Kidney capillary endothelial cell (primary cell): ENCODE measurements around the gene TM9SF3.
"Not testable (repeated sequence)": the region's sequence is repeated elsewhere in the genome, so short reads cannot be mapped to it uniquely, and the experiment has no call there.

Experiments used
- DNase-seq: peaks from one replicate; pipeline ENCODE4 v3.0.0-alpha.2; 2018; ENCODE audit warnings: low spot score

The TM9SF3 gene

GRCh38 chr10:96568402-96568801, 18.4 kb downstream of the TM9SF3 start:
- DNase-seq, result no peak

GRCh38 chr10:96565774-96566173, 21.0 kb downstream of the TM9SF3 start:
- DNase-seq, result no peak

GRCh38 chr10:96560966-96561887, 25.6 kb downstream of the TM9SF3 start:
- no peak for DNase-seq

- DNase-seq, result no peak
These were observed 26.3 kb downstream of the TM9SF3 start for GRCh38 chr10:96560489-96560888.

- DNase-seq, result no peak
These were observed 30.8 kb downstream of the TM9SF3 start for GRCh38 chr10:96556003-96556402.

- DNase-seq, result no peak
These were observed 31.5 kb downstream of the TM9SF3 start for GRCh38 chr10:96555330-96555729.

GRCh38 chr10:96548589-96548988, 38.2 kb downstream of the TM9SF3 start:
- DNase-seq, result no peak

GRCh38 chr10:96545558-96545957, 41.3 kb downstream of the TM9SF3 start:
- DNase-seq, result not testable (repeated sequence)

- DNase-seq, result no peak
These were observed 44.9 kb downstream of the TM9SF3 start for GRCh38 chr10:96541921-96542320.

GRCh38 chr10:96540240-96540639, 46.6 kb downstream of the TM9SF3 start:
- DNase-seq, result no peak

- no peak for DNase-seq
These were observed 48.1 kb downstream of the TM9SF3 start for GRCh38 chr10:96538683-96539082.

- no peak for DNase-seq
These were observed 50.7 kb downstream of the TM9SF3 start for GRCh38 chr10:96536129-96536528.

- DNase-seq, result no peak
These were observed 54.3 kb downstream of the TM9SF3 start for GRCh38 chr10:96532523-96532922.

- no peak for DNase-seq
These were observed 57.1 kb downstream of the TM9SF3 start for GRCh38 chr10:96529634-96530279.

GRCh38 chr10:96524741-96525140, 62.1 kb downstream of the TM9SF3 start:
- DNase-seq, result no peak

- no peak for DNase-seq
These were observed 69.5 kb downstream of the TM9SF3 start for GRCh38 chr10:96517284-96517683.

- no peak for DNase-seq
These were observed 70.5 kb downstream of the TM9SF3 start for GRCh38 chr10:96516337-96516736.

- peak; percentile 76 for DNase-seq
These were observed 72.9 kb downstream of the TM9SF3 start, which contains the start of gene TLL2 for GRCh38 chr10:96513698-96514561. Gene TLL2, minus strand, starts transcription at chr10:96513926. Its CDS starts 241 bp downstream, at chr10:96513685.

GRCh38 chr10:96513305-96513697, 73.5 kb downstream of the TM9SF3 start:
- no peak for DNase-seq

- no peak for DNase-seq
These were observed 74.1 kb downstream of the TM9SF3 start for GRCh38 chr10:96512524-96513304.
